SHP77 treated with DMSO at 0.1 percent for 48 hours (cell line): ENCODE measurements around the gene F2.

Source experiments
- DNase-seq: peaks from one replicate; lab custom pipeline; 2025; lab: John Stamatoyannopoulos, UW

Gene F2

GRCh38 chr11:46743693-46744339 is 24.8 kb downstream of the F2 start:
- DNase-seq = no peak

DNA sequence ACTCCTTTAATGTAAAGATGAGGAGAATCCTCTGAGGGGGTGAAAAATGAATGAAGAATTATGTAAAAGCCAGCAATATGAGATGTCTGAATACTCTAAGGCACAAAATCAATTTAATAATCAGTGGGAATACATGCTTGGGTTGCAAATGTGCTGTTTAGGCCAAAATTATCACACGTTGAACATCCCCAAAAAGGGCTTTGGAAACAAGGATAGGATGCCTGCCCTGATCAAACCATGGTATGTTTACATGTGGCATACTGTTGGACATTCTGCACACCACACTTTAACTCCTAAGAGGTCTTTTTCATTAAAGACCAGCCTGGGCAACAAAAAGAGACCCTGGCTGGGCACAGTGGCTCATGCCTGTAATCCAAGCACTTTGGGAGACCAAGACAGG is 26.3 kb downstream of the F2 start:
- no peak for DNase-seq

DNA sequence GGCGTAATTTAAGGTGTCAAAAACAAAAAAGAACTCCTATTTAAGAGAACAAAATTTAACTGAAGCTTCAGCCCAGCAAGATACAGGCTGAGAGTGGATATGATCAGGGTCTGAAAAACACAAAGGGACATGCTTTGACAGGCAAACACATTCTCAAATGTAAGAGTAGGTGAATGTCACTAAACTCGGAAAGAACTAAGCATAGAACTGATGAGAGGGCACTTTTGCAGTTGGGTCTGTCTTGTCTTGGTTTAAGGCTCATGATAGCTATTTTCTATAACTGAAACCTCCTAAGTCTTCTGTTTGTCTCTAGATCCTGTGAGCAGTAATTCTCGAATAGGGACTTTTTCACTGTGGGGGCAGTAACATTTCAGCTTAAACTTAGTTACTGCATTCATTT is 27.0 kb downstream of the F2 start:
- no peak for DNase-seq

GRCh38 chr11:46747150-46747549 is 28.1 kb downstream of the F2 start:
- DNase-seq = no peak

- no peak for DNase-seq
Measured at GRCh38 chr11:46755962-46756361, 36.9 kb downstream of the F2 start.

- no peak for DNase-seq
Measured at GRCh38 chr11:46759196-46759595, 40.2 kb downstream of the F2 start.

DNA sequence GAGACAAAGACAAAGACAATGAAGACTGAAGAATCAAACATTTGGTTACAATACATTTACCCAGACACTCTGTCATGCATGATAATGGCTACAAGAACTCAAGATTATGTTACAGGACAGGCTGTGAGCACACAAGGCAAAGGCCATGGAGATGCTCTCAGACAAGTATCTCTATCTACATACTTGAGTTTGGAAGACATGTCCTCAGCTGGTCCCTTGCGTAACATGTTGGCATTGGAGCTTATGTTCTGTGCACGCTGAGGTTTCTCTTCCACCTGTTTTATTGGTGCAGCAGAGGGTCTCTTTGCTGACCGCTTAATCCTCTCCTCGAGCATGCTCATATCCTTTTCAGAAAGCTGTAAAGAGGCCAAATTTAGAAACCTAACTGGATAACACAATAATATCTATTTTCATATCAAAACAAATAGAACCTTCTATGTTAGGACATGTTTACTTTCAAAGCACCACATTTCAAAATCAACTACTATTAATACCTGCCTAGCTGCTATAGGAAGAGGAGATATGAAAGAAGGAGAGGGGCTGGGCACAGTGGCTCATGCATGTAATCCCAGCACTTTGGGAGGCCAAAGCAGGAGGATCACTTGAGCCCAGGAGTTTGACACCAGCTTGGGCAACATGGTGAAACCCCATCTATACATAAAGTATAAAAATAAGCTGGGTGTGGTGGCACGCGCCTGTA is 41.6 kb downstream of the F2 start:
- no peak for DNase-seq

DNA sequence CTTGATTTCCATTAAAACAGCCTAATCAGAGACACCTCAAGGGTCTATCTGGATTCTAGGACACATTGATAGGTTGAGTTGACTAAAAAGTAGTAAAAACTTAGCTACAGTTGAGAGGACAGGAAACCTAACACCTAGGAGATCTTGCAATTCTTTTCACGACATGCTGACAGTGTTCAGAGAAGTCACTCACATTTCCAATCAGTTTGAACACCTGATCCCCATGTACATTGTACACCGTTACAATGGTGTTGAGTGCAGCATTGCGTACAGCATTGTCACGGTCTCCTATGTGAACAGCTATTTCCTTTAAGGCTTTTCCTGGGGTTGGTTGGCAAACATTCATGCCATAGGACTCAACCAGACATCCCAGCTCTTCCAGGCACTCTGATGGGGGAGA is 42.8 kb downstream of the F2 start:
- no peak for DNase-seq

DNA sequence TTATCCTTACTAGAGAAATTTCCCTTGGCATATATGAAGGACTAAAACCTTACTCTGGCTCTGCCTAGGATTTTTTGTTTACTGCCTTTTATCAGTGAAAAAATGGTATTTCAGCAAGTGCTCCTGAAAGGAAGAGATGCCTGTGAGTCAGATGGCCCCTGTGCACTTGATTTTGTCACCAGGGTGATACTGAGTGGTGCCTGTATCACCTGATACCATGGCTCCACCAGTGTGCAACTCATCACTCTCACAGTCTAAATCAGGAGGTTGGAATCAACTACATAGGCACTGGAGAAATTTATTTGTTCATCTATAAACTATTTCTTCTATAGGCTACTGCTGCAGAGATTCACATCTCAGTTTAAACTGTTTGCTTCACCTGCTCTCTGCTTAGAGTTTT is 43.2 kb downstream of the F2 start:
- no peak for DNase-seq

DNA sequence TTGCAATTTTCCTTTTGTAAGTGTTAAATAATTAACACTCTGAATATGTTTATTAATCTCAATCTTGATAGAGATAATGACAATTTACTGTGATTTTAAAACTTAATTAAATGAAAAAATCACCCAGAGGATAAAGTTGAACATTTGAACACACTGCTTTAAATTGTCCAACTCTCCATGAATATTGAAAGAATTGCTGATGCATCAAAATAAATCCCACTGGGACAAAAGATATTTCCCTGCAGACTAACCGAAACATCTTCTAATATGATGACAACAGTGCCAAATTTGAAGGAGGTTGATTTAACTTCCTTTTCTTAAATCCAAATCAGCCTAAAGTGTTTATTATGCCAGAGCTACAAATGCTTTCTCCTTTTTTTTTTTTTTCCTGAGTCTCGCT is 47.6 kb downstream of the F2 start:
- no peak for DNase-seq

DNA sequence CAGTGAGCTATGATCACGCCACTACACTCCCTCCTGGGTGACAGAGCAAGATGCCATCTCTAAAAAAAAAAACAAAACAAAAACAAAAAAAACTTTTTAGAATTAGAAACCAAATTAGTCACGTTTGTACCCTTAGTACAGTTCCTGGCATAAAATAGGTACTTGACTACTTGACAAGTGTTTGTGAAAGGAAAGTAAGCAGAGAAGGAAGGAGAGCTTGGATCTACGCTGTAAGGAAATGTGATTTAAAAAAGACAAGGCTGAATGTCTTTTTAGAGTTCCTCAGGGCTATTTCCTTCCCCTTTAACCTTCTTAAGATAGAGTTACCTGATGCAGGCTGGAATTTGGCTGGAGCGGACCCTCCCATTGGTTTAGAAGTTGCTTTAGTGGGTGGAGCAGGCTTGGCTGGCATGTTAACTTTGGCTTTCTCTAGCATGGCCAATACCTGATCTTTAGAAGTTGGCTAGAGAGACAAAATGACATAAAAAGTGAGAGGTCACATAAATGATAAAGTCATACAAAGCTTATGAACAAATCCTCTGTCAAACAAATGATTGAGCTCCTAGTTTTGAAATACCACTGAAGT is 50.7 kb downstream of the F2 start:
- no peak for DNase-seq

DNA sequence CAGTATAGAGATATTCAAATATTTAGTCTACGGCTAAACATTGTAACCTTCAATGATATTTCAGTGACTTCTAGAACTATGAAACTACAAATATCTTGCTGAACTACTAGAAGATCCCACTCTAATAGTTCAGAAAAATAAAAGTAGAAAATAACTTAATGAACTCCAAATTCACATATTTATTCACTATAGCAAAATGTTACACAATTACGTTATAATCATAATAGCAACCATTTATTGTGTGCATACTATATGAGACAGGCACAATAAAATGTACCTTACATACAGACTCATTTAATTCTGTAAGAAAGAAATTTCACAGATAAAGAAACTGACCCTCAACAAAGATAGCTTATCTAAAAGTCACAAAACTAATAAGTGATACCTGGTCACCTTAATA is 57.9 kb downstream of the F2 start:
- DNase-seq = no peak

- DNase-seq = no peak
Measured at GRCh38 chr11:46778416-46778815, 59.4 kb downstream of the F2 start.
